ENCODE data around the gene LEFTY1. TPM values are rescaled to one million over a fixed set of nuclear protein-coding genes. Genes with fewer than 3 reads are reported as not detected.

Gene LEFTY1
- total and polyA plus RNA-seq, 8 donors = 0.61 to 6.9 (median 3.9) TPM; not detected in 1

DNA sequence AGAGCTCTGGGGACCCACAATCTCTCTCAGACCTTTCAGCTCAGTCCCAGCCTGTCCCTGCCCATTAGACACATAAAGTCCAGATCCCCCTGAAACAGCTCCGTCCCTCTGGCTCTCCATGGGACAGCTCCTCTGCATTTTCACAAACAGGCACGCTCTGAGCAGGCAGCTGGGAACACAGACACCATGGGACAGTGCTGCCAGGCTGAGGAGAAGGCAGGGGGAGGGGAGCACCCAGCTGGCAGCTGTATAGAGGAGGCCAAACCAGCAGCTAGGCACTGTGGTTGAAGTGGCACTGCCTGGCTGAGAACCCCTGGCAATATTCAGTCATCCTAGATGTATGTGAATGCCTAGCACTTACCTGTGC, 8.7 kb downstream of the LEFTY1 start:
- DNase-seq (no peak), ATAC-seq (no peak)
- TF ChIP-seq, protein P1, sequence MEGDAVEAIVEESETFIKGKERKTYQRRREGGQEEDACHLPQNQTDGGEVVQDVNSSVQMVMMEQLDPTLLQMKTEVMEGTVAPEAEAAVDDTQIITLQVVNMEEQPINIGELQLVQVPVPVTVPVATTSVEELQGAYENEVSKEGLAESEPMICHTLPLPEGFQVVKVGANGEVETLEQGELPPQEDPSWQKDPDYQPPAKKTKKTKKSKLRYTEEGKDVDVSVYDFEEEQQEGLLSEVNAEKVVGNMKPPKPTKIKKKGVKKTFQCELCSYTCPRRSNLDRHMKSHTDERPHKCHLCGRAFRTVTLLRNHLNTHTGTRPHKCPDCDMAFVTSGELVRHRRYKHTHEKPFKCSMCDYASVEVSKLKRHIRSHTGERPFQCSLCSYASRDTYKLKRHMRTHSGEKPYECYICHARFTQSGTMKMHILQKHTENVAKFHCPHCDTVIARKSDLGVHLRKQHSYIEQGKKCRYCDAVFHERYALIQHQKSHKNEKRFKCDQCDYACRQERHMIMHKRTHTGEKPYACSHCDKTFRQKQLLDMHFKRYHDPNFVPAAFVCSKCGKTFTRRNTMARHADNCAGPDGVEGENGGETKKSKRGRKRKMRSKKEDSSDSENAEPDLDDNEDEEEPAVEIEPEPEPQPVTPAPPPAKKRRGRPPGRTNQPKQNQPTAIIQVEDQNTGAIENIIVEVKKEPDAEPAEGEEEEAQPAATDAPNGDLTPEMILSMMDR (IDR thresholded peaks at IDR 0.05) = no peak
- Histone ChIP-seq H3K4me1 (peaks cover 20 to 70% of the 10 kb centered on the region in 2 donors), H3K4me3 (peak overlapping the region in 1 of 2 donors; percentile 97), H3K27me3 (no peaks in the 10 kb centered on the region), H3K27ac (peak overlapping the region in 1 of 2 donors; percentile 93), H3K9me3 (no peaks in the 10 kb centered on the region), H3K36me3 (peaks cover 0 to 25% of the 10 kb centered on the region in 2 donors)
- intact Hi-C loops (cut with DNase I) = no loop called here

DNA sequence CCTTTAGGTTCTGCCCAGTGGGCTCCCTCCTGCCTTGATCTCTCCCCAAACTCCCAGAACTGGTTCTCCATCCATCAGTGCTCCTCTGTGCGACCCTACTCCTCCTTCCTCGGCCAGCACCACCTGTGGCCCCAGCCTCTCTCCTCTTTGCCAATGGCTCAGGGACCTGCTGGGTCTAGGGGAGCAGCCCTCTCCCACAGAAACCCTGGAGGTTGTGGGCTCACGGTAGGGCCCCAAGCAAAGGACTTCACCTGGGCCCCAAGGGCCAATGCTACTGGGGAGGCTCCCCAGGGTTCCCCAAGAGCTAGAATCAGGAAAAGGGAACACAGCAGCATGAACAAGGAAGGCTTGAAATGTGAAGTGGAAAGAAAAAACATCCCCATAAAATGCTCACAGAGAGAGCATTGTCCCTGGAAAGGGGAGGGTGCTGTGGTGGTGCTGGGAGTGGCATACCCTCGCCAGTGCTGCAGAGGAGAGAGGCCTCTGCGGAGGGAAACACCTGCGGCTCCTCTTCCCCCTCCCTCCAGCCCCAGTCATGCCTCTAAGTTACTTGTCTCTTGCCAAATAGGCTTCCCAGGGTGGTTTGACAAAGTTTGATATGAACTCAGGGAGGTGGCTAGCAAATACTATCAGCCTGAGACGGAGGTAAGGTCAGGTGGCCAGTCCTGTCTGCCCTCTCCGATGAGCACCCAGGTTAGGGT, 9.3 kb downstream of the LEFTY1 start:
- Histone ChIP-seq H3K27me3 (no peaks in the 10 kb centered on the region), H3K9me3 (no peaks in the 10 kb centered on the region), H3K27ac (peak overlapping the region in 1 of 2 donors; percentile 93), H3K36me3 (peaks cover 0 to 30% of the 10 kb centered on the region in 2 donors), H3K4me3 (peak overlapping the region in 1 of 2 donors; percentile 97), H3K4me1 (peaks cover 20 to 75% of the 10 kb centered on the region in 2 donors)
- DNase-seq (no peak), ATAC-seq (no peak)
- intact Hi-C loops (cut with DNase I) = no loop called here
- TF ChIP-seq, protein P1 (IDR thresholded peaks at IDR 0.05) = no peak

DNA sequence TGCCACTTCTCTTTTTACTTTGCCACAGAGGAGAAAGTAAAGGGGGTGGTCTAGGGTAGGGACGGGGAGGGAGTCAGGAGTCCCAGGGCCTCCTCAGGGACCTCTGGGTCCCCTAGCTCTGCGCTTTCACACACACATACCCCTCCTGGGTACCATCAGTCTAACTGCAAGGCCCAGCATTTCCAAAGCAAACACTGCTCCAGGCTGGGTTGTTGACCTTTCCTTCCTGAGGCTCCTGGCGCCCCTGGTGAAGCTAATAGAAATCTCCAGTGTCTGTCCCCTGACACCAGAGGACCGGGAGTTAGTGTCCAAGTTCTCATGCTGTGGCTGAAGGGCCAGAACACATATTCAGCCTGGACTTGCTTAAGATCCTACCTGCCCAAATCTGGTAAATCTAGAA, 10.7 kb downstream of the LEFTY1 start:
- Histone ChIP-seq H3K9me3 (no peaks in the 10 kb centered on the region), H3K4me3 (no peak overlapping the region), H3K36me3 (peaks cover 0 to 44% of the 10 kb centered on the region in 2 donors), H3K27me3 (no peaks in the 10 kb centered on the region), H3K27ac (peak overlapping the region in 1 of 2 donors; percentile 37), H3K4me1 (peaks cover 20 to 71% of the 10 kb centered on the region in 2 donors)
- DNase-seq (no peak), ATAC-seq (no peak)
- TF ChIP-seq, protein P1 (IDR thresholded peaks at IDR 0.05) = no peak
- intact Hi-C loops (cut with DNase I) = no loop called here

DNA sequence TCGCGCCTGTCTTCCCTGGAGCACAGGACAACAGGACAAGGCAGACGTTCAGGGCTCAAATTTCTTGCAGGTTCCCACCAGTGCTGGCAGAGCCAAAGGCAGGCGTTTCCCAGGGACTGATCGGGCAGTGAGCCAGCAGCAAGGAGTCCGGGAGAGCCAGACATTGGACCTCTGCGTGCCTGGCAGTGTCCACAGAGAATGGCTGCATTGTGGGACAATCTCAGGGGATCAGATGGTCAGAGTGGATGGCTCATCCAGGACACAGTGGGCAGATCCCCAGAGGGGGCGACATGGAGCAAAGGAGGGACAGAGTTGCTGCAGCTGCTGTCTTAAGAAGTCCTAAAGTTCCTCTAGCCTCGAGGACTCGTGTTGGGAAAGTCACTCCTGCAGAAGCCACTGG, 11.4 kb downstream of the LEFTY1 start:
- Histone ChIP-seq H3K27ac (peak overlapping the region in 1 of 2 donors; percentile 15), H3K9me3 (no peaks in the 10 kb centered on the region), H3K4me1 (peaks cover 20 to 68% of the 10 kb centered on the region in 2 donors), H3K36me3 (peaks cover 0 to 51% of the 10 kb centered on the region in 2 donors), H3K27me3 (no peaks in the 10 kb centered on the region), H3K4me3 (no peak overlapping the region)
- intact Hi-C loops (cut with DNase I) = no loop called here
- DNase-seq (peak in 1 of 4 donors; percentile 66), ATAC-seq (no peak)
- TF ChIP-seq, protein P1 (IDR thresholded peaks at IDR 0.05) = peak; percentile 25 to 33

DNA sequence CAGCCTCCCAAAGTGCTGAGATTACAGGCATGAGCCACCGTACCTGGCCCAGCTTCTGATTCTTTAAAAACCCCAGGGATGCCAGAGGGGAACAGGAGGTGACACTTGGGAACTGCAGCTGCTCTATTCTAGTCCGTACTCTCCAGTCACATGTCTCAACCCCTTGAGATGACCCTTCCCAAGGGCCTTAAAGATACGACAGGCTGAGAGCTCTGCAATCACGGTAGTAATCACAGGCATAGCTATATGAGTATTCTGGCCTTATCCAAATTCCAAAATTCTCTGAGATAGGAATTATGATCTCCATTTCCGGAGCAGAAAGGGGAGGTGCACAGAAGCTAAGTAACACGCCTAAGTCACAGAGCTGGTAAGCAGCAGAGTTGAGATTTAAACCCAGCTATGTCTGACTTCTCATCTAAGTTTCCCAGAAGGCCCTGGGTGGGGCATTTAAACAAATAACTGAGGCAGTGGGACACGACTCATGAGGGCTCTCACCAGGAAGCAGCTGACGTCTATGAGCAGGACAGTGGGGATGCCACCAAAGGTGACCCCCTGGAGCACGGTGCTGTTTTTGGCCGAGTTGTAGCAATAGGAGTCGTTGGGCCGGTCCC, 11.9 kb downstream of the LEFTY1 start:
- Histone ChIP-seq H3K9me3 (no peaks in the 10 kb centered on the region), H3K4me3 (no peak overlapping the region), H3K27me3 (no peaks in the 10 kb centered on the region), H3K27ac (peak overlapping the region in 1 of 2 donors; percentile 15), H3K4me1 (peaks cover 20 to 68% of the 10 kb centered on the region in 2 donors), H3K36me3 (peaks cover 0 to 57% of the 10 kb centered on the region in 2 donors)
- DNase-seq (no peak), ATAC-seq (no peak)
- intact Hi-C loops (cut with DNase I) = no loop called here
- TF ChIP-seq, protein P1 (IDR thresholded peaks at IDR 0.05) = no peak

Measured in left lung (tissue), 10 donors.